Measurements from ENCODE around the gene GRIA2.

GRCh38 chr4:157290622-157291021 is 70.1 kb downstream of the GRIA2 start:
- TF ChIP-seq CTCF (IDR thresholded peaks at IDR 0.05) (no peak), POLR2A (IDR thresholded peaks at IDR 0.05) (no peak), EP300 (IDR thresholded peaks at IDR 0.05) (no peak)
